AG09319 (cell line): Measurements from ENCODE around the gene DLGAP1.
"Not testable (repeated sequence)": the region's sequence is repeated elsewhere in the genome, so short reads cannot be mapped to it uniquely, and the experiment has no call there.

Experiments used
- DNase-seq: peaks from one replicate; pipeline ENCODE4 v3.0.0-alpha.2; 2010; ENCODE audit warnings: low read depth; ENCODE audit errors: extremely low read depth
- CTCF ChIP-seq: IDR thresholded peaks from 2 replicates; pipeline ENCODE4 v1.5.1; 2011; ENCODE audit warnings: low read depth, mild to moderate bottlenecking, inconsistent platforms, low read length, moderate library complexity

Gene DLGAP1

DNA sequence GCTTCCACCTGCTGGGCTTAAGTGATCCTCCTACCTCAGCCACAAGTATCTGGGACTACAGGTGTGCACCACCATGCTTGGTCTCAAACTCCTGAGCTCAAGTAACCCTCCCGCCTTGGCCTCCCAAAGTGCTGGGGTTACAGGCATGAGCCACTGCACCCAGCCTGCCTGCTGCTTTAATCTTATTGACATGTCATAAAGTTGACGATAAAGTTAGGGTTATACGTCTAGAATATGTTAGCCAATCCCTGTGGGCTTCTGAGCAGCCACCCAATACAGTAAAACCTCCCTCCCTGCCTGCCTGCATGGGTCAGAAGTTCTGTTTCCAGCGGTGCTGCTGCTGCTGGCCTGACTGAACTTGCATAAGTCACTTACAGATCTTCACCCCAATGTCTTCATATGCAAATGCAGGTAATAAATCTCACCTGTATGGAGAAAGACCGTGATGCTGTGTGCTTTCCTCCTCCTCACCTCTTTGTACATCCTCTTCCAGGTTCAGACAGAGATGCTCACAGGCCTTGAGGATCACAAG lies 975.1 kb downstream of the DLGAP1 start:
- DNase-seq, result no peak
- no peak for TF ChIP-seq CTCF

GRCh38 chr18:3478262-3478978 lies 976.7 kb downstream of the DLGAP1 start:
- no peak for TF ChIP-seq CTCF
- DNase-seq, result no peak

- DNase-seq, result no peak
- no peak for TF ChIP-seq CTCF
Observed at GRCh38 chr18:3472681-3473544, 982.2 kb downstream of the DLGAP1 start.

- DNase-seq, result not testable (repeated sequence)
Observed at GRCh38 chr18:3472121-3472520, 983.0 kb downstream of the DLGAP1 start.

- no peak for TF ChIP-seq CTCF
- no peak for DNase-seq
Observed at GRCh38 chr18:3471141-3471648, 983.9 kb downstream of the DLGAP1 start.

- TF ChIP-seq CTCF, result no peak
- DNase-seq, result no peak
Observed at GRCh38 chr18:3468833-3469232, 986.3 kb downstream of the DLGAP1 start.

DNA sequence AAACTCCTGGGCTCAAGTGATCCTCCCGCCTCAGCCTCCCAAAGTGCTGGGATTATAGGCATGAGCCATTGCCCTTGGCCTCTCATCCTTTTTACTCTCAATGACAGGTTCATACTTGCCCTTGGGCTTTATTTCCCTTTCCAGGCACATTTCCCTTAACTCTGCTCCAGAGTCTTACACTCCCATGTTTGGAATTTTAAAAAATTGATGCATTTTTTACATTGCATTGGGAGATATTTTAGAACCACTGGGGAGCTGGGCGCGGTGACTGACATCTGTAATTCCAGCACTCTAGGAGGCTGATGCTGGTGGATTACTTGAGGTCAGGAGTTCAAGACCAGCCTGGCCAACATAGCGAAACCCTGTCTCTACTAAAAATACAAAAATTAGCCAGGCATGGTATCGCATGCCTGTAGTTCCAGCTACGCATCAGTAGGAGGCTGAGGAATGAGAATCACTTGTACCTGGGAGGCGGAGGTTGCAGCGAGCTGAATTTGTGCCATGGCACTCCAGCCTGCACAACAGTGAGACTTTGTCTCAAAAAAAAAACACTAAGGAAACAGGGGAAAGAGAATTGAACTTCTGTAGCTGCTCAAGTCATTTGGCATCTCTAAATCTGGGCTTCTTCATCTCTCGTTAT lies 986.9 kb downstream of the DLGAP1 start:
- DNase-seq, result no peak
- TF ChIP-seq CTCF, result no peak
